ENCODE results near the gene CMTM4.
A peak's percentile ranks its signal among the peaks of the same experiment; 100 is the strongest.
"Not testable (repeated sequence)": the region's sequence is repeated elsewhere in the genome, so short reads cannot be mapped to it uniquely, and the experiment has no call there.

CMTM4 gene

DNA sequence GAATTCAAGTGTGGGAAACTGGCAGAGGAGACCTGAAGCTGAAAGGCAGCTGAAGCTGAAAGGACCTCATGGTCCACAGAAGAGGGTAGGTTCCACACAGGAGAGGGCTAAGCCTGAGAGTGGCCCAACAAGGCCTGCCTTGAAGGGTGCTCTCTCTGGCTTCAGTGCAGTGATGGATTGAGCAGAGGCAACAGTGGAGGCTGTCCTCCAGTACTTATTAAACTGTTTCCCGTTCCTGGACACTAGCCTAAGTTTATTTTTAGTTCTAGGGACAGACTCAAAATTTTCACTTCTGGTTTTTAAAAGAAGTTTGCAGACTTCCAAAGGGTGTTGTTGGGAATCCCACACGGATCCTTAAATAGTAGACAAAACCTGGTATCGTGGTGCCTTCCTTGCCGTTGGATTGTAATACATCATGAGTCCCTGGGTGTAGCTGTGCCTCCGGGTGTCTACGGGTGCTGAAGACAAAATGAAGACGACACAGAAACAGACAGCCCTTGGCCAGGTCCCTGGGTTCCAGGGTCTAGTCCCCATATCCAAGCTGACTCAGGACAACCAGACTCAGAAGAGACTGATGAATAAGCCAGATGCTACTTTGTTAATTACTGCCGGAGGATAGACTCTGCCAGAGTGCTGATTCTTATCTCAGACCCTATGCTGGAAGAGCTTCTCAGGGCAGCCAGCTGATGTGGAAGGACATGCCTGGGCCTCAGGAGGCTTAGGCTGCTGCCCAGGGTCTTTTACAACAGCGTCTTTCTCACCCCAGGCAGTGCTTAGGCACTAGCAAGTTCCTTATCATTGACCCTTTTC lies 7.1 kb upstream of the CMTM4 start:
- DNase-seq = peak; percentile 27

DNA sequence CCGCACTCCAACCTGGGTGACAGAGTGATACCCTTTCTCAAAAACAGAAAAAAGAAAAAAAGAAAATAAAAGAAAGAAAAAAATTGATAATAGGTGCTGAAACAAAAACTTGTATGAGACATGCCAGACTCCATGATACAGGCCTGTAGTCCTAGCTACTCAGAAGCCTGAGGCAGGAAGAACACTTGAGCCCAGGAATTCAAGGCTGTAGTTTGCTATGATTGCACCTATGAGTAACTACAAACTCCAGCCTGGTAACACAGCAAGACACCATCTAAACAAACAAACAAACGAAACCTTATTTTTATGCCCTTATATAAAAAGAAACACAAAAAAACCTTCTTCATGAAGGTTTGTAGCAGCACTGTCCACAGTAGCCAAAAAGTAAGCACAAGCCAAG lies 5.0 kb upstream of the CMTM4 start:
- DNase-seq = no peak

DNA sequence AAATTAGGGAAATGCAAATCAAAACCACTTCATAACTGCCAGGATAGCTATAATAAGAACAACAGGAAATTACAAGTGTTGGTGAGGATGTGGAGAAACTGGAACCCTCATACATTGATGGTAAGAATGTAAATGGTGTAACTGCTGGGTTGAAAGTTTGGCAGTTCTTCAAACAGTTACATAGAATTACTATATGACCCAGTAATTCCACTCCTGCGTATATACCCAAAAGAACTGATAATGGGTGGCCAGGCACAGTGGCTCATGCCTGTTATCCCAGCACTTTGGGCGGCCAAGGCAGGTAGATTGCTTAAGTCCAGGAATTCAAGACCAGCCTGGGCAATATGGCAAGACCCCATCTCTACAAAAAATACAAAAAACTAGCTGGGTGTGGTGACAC lies 4.5 kb upstream of the CMTM4 start:
- DNase-seq = no peak

DNA sequence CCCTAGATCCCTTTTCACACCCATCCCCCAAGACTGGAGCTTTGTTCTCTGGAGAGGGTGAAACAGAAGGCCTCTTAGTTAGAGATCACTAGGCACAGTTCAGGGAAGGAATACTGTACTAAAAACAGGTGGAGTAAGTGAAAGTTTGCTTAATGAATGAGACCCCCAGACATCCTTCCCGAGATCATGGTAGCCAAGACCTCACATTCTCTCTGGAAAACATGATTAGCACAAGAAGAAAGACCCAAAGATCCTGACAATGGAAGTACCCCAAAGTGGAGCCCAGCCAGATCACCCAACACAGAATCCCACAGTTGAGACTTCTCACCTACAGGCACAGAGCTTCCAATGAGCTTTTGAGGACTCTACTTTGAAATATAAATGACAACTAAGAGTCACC lies 3.4 kb upstream of the CMTM4 start:
- DNase-seq = no peak

DNA sequence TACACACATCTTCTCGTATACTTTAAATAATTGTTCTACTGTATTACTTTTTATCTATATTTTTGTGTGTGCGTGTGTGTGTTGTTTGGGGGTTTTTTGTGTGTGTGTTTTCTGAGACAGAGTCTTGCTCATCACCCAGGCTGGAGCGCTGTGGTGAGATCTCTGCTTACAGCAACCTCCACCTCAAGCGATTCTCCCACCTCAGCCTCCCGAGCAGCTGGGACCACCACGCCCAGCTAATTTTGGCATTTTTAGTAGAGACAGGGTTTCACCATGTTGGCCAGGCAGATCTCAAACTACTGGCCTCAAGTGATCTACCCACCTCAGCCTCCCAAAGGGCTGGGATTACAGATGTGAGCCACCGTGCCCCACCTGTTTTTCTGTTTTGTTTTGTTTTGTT lies 1.5 kb upstream of the CMTM4 start:
- DNase-seq = no peak

DNA sequence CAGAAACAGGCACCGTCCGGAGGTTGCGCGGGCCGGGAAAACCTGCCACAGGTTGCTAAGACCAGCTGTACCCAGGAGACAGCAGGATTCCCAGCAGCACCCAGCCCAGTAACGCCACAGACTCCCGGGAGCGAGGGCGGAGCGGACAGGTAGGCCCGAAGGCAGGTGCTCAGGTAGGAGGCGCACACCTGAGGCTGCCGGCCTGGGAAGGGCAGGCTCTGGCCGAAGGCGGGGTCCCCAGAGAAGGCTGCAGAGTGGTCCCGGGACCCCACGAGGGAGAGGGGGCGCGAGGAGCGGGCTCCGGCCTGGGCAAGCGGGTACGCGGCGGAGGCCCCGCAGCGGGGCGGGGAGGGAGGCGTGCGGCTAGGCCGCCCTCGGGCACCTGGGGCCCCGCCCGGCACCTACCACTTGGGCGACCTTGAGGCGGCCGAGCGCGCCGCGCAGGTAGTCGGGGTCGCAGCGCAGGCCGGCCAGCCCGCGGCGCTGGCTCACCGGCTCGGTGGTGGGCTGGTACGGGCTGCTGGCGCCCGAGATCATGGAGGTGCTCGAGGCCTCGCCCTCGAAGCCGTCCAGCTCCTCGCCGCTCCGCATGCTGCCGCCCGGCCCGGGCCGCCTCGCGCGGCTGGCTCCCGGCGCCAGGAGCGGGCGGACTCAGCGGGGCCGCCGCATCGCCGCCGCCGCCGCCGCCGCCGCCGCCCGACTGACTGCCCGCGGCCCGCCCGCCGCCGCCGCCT lies 441 bp downstream of the CMTM4 start:
- DNase-seq = peak; percentile 72

DNA sequence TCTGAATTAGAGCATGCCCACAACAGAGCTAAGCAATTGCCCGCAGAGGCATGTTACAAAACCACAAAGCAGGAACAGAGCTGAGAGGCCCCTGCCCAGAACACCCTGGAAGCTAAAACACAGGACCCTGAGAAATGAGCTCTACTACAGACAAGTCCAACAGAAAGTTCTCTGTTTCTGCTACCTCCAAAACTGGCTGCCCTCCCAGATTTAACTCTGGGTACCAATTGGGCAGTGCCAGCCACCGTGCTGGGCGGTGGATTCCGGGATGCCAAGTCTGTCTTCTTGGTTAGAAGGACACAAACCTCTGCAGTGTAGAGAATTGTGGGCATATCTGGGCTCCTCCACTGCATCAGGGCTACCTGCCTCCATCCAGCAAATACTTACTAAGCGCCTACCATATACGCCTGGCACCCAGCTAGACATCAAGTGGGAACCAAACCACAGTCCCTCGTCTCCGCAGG lies 1.0 kb downstream of the CMTM4 start:
- peak; percentile 22 for DNase-seq

DNA sequence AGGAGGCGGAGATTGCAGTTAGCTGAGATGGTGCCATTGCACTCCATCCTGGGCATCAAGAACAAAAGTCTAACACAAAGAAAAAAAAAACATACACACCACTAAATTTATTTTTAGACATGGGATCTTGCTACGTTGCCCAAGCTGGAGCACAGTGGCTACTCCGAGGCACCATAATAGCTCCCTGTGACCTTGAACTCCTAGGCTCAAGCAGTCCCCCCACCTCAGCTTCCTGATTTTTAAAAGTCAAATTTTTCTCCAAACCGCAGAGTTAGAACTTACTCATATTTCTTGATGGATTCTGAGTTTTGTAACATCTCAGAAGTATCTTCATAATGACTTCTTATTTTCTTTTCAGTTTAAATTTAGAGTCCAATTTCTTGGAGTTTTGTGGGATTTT lies 3.4 kb downstream of the CMTM4 start:
- DNase-seq = no peak

DNA sequence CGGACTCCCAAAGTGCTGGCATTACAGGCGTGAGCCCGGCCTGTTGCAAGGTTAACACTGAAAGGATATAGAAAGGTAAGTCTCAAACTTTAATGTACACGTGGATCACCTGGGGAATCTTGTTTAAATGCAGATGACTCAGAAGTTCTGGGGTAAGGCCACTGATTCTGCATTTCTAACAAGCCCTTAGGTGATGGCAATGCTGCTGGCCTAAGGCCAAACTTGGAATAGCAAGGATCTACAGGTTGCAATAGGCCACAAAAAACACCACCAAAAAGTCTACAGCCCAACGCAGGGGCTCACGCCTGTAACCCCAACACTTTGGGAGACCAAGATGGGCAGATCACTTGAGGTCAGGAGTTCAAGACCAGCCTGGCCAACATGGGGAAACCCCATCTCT lies 4.2 kb downstream of the CMTM4 start:
- DNase-seq = peak; percentile 3

DNA sequence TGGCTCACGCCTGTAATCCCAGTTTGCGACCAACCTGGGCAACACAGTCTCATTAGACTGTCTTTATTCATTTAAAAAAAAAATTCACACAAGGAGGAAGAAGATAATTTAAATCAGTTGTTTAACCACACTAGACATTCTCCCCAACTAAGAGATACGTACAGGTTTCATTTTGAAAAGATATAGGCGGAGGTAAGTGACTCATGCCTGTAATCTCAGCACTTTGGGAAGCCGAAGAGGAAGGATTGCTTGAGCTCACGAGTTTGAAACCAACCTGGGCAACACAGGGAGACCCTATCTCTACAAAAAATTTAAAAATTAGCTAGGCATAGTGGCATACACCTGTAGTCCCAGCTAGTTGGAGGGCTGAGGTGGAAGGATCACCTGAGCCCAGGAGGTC lies 5.3 kb downstream of the CMTM4 start:
- DNase-seq = no peak

DNA sequence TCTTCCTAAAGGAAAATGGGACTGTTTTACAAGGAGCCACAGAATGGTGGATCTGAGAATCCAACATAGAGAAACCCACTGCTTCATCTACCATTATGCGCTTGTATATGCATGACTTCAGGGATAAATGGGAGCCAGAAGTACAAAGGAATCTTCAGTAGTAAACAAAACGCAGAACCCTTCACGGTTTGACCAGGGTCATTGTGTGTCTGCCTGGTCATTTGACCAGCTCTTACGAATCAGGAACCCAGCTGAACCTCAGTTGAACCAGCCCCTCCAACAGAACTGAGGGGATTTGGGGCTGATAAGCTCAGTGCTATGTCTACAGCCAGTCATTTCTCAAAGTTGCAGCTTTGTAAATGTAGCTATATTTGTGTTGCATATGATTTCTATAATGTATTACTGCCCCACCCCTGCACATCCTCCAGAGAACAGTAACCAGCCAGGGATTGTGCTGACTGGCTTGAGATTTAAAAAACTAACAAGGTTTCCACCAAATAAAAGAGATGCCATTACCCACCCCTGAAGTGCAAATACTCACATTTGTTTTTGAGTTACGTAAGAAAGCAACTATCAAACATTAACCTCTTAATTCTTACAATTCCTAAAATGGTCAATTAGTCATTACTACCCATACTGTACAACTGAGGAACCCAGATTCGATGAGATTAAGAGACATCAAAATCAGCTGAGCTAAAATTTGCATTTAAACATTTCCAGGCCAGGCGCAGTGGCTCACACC lies 6.3 kb downstream of the CMTM4 start:
- DNase-seq = no peak

DNA sequence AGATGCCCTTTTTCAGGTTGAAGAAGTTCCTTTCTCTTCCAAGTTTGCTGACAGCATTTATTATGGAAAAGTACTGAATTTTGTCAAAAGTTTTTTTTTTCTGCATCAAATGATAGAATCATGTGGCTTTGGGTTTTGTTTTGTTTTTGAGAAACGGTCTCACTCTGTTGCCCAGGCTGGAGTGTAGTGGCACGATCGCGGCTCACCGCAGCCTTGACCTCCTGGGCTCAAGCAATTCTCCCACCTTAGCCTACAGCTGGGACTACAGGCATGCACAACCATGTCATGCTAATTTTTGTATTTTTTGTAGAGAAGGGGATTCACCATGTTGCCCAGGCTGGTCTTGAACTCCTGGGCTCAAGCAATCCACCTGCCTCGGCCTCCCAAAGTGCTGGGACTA lies 7.3 kb downstream of the CMTM4 start:
- no peak for DNase-seq

DNA sequence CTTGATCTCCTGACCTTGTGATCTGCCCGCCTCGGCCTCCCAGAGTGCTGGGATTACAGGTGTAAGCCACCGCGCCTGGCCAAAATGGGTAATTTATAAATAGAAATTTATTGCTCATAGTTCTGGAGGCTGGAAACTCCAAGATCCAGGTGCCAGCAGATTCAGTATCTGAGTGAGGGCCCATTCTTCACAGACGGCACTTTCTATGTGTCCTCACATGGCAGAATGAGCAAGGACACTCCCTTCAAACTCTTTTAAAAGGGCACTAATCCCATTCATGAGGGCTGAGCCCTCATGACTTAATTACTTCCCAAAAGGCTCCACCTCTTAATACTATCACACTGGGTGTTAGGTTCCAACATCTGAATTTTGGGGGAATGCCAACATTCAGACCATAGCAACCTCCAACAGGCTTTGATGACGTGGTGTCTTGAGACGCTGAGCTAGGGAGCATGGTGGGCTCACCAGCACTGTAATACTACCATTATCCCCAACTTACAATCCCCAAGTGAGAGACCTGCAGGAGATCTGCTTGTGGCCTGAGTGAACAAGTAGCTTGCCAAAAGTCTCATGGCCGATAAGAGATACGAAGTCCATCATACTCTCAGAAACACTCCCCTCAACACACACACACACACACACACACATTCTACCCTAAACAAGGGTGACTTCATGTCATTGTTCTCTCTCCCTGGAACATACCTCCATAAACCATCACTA lies 8.5 kb downstream of the CMTM4 start:
- peak; percentile 4 for DNase-seq

DNA sequence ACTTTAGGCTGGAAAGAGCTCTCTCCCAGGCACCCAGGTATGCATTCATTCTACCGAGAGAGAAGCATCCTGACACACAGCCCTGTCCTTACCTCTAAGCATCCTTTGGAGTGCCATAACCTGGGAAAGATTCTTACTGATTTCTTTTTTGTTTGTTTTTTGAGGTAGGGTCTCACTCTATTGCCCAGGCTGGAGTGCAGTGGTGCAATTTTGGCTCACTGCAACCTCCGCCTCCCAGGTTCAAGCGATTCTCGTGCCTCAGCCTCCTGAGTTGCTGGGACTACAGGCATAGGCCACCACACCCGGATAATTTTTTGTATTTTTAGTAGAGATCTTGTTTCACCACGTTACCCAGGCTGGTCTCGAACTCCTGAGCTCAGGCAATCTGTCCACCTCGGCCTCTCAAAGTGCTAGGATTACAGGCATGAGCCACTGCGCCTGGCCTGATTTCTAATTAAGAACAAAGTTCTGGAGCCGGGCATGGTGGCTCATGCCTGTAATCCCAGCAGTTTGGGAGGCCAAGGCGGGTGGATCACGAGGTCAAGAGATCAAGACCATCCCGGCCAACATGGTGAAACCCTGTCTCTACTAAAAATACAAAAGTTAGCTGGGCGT lies 10.9 kb downstream of the CMTM4 start:
- not testable (repeated sequence) for DNase-seq

DNA sequence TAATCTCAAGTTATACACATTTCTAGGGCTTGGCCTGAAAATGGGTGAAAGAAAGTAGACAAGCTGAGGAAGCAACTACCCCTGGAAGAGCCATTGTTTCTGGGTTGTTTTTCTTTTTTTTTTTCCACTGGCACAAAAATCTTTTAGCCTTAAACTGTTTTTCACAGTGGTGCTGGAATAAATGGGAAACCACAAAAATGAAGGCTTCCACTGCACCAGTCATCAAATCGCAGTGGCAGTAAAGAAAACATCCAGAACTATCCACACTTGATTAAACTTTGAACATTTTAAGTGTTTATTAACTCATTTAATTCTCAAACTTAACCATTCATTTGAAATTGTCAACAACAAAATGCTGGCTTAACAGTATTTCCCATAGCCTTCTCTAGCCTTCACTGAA lies 14.3 kb downstream of the CMTM4 start:
- no peak for DNase-seq

DNA sequence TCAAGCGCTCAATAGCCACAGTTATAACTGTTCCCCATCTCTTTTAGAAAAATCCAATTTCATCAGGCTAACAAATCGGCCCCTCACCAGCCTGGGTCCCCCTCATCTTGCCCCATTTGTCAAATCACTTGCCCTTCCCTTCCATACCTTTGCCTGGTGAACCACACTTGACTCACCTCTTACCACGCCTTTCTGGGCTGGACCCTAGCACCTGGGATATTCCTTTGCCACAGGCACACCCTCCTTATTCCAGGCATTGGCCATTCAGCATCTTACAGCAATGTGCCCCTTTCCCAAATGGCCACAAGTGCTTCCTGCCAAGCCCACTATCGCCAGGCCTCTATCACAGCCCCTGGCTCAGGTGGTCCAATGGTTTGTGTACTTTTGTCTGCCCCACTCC lies 14.9 kb downstream of the CMTM4 start:
- no peak for DNase-seq

DNA sequence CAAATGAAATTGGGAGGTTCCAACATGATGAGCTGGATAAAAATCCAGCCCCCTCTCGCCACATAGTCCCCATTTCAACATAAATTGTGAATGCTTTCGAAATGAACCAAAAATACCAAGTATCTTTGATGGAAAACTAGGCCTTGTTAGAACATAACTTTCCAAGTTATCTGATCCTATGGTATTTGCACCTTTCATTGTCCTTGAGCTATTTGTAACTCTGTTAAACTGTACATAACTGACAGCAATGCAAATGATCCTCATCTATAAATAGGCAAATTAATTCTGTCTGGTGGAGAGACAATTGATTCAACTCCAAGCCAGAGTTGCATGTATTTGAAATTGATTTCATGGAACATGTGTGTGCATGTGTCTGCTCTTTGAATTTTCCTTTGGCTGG lies 18.2 kb downstream of the CMTM4 start:
- DNase-seq = no peak

DNA sequence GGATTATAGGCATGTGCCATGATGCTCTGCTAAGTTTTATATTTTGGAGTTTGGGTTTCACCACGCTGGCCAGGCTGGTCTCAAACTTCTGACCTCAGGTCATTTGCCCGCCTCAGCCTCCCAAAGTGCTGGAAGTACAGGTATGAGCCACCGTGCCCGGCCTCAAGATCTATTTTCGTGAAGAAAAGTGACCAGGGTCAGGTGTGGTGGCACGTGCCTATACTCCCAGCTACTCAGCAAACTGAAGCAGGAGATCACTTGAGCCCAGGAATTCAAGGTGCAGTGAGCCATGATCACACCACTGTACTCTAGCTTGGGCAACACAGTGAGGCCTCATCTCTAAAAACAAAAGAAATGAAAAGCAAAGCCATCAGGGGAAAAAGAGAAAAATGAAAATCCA lies 18.7 kb downstream of the CMTM4 start:
- DNase-seq = no peak

DNA sequence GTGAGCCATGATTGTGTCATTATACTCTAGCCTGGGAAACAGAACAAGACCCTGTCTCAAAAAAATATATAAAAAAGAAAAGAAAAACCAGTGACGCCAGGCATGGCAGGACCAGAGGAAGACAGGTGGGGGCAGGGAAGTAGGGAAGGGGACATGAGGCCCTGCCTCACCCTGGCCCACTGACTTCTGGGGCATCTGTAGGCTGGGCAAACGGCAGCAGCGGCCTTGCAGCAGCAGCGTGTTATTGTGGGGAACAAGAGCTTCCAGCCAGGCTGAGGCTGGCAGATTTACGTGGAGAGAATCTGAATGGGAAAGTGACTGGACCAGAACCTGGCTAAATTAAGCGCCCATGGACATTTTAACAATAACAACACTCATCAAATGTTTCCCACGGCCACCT lies 19.4 kb downstream of the CMTM4 start:
- DNase-seq = no peak

DNA sequence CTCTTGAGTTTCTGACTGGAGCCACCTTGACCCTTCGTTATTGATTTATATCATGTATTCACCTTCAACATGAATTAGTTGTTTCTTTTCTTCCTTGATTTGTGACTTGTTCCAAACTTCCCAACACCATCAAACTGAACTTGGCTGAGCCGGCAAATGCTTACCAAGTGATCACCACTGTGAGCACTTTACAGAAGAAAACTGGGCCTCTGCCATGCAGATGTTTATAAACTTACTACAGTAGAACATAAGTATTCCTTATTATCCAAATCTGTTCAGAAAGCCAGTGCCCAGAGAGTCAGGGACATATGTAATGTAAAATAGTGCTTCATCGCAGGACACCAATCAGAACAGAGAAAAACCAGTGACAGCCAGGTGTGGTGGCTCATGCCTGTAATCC lies 19.9 kb downstream of the CMTM4 start:
- no peak for DNase-seq

DNA sequence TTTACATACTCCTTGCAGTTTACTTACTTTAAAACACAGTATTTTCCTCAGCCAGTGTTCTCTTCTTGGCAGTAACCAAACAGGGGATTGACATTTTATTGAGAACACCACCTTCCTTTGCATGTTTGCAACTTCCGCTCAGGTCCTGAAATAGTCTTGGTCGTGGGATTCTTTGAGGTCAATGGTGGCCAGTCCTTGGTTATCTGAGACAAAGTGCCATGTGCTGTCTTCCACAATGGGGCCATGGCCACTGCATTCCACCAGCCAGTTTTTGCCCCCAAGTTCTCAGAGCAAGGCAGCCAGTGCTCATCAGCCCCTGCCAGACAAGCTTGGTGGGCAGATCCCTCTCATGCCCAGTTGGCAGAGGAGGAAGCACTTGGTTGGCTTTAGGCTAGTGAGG lies 22.9 kb downstream of the CMTM4 start:
- no peak for DNase-seq

DNA sequence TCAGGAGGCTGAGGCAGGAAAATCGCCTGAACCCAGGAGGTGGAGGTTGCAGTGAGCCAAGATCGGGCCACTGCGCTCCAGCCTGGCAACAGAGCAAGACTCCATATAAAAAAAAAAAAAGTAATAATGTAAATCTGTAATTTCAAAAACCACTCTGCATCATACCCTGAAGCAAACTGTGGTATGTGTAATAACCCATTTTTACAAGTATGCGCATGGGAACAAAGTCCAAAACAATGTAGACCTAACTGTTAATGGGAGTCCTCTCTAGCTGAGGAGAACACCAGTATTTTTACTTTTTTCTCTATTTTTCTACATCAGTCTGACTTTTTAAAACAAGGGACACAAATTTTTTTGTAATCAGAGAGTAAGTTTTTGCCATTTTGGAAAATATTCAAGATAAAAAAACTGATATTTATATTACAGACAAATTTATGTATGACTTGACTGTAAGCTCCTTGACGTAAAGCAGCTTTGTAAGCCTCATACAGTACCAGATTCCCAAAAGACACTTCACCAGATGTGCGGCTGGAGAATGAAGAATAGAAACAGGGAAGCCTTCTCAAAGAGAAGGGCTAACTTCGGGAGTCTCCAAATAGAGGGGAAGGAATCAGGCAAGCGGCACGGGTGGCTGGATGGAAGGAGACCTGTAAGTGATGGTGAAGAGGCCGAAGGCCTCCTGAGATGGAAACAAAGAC lies 25.7 kb downstream of the CMTM4 start:
- DNase-seq = no peak

Measured in NCI-H69 (cell line).